Measurements from ENCODE around the gene SMC6.

The SMC6 gene

DNA sequence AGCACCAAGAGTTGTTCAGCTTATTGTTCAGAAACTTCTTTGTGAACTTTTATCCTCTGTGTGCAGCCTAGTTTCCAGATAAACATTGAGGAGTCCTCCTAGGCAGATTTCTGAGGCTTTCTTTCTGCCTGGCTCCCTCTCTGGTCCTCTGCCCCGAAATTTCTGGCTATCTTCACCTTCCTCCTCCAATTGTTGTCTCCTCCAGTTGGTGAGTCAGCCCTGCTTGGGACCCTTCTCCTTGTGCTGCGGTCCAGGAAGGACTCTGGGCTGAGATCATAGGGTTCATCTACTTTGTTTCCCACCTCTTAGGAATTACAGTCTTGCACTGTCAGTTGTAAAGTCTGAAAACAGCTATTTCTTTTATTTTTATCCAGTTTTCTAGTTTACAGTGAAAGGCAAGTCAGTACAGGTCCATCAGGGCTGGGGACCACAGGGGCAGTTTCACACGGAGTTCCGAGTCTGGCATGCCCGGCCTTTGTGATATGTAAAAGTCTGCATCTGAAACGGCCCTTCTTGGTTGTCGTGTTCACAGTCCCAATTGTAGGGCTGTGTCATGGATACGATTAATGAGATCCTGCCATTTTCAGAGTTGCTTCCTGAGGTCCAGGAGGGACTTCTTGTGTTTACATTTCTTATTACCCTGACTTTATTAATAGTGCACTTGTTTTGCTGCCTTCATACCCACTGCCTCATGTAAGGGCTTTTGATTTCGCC is 100.8 kb downstream of the SMC6 start:
- no peak for DNase-seq (ENCODE audit: low read depth in 2 of 3, low spot score in 1 of 3)

DNA sequence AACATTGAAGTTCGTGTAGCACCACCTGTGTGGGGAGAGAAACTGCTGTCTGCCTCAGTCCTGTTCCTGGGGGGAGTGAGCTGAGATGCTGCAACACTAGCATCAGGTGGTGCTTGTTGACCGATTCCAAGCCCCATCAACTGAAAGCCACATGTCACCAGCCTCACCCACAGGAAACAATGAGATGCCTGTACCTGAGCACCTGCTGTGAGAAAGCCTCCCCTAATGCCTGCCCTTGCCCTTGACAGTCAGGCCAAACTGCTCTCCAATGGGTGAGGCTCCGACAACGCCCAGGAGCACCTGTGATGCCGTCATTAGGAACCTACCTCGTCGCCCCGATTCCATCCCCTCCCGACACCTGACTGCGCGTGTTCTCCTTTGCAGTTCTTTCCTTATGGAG is 104.6 kb downstream of the SMC6 start:
- no peak for DNase-seq (ENCODE audit: low read depth in 2 of 3, low spot score in 1 of 3)

DNA sequence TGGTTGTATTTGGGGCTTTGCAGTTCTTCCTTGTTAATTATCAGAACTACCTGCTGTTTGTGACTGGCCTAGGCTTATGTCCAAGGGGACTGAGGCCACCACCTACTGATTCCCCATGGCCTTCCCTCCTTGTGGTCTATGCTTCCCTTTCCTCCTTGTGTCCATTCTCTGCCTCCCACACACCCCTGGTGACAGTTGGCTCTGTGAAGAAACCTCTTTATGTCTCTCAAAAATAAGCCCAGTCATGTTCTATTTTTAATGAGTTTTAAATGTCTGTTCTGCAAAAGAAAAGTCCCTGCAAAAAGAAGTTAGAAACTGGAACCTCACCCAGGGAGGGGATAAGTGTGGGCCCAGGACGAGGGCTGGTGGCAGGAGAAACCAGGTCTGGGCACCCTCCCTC is 105.0 kb downstream of the SMC6 start:
- no peak for DNase-seq (ENCODE audit: low read depth in 2 of 3, low spot score in 1 of 3)

DNA sequence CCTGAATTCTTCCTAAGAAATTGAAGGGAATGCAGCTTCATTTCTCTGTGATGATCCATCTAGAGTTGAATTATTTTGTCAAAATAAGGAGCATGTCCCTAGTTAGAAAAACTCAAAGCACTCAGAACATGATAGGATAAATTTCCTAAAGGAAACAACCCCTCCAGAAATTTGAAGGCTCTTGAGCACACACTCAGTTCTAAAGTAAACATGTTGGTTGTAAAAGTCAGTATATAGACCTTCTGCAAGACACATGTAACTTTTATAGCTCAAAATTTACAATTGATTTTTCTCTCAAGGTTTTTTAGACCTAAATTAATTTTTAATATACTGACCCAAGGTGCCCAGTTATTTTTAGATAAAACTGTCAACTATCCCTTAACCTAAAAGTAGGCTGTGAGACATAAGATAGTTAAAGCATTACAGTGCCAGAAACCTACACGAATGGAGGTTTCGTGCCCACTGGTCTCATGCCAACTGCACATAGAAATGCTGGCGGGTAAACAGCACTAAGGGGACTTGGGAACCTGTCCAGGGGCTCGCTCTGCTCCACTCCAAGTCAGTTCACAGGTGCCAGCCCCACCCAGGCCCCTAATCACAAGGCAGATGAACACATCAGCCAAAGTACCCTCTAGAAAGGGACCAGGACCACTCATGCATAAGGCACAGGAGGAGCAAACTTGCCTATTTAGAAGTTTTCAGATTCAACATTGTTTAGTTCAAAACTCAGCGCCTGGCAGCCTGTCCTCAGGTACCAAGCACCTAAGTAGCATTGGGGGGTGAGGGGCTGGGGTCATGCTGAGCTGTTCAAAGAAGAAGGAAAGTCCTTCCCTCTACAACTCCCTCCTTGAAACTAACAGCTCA is 106.5 kb downstream of the SMC6 start:
- DNase-seq (ENCODE audit: low read depth in 2 of 3, low spot score in 1 of 3) = no peak

DNA sequence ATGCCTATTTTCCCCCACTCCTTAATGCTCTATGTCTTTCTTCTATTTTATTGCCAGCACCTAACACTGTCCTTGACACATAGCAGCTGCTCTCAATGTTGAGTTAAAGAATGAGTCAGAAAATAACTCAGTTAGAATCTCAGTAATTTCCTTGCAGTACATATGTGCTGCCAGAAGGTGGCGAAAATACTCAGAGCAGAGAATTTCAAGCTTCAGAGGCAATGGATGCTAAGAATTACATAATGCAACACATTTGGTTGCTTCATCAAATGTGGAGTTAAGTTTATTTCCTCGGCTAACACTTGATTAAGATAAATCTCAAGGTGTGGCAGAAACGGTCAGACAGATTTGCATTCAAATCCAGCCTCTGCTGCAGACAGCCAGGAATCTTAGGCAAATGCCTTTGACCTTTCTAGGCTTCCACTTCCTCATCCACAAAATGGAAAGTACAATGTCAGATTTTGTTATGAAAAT is 107.5 kb downstream of the SMC6 start:
- DNase-seq (ENCODE audit: low read depth in 2 of 3, low spot score in 1 of 3) = peak in 2 of 3 donors; percentile 37 to 62

DNA sequence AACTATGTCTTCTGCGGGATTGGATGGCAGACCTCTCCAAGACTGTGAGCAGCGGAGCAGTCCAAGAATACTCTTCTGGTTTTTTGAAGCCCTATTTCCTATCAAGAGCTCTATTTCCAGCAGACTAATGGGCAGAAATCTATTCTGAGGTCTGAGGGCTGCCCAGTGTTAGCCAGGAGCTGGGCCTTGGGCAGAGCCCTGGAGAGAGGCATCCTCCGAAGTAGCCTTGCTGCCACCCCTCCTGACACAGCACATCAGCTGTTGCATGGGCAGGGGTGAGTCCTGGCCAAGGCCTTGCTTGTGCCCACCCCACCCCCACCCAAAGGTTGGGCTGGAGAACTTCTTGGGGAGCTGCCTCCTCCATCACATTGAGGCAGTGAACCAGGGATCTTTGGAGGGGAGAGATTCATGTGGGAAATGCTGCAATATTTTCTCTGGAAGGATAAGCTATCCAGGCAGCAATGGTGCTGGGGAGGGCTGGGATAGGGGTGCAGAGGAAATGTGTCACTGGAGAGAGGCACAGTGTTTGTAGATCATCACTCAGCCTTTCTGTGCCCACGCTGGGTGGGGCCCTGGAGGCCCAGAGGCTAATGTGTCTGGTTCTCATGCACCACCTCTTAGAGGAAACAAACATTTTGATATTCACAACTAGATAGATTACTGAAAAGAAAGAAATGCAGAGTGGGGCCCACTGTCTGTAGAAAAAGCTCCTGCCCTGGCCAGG is 108.5 kb downstream of the SMC6 start:
- no peak for DNase-seq (ENCODE audit: low read depth in 2 of 3, low spot score in 1 of 3)

DNA sequence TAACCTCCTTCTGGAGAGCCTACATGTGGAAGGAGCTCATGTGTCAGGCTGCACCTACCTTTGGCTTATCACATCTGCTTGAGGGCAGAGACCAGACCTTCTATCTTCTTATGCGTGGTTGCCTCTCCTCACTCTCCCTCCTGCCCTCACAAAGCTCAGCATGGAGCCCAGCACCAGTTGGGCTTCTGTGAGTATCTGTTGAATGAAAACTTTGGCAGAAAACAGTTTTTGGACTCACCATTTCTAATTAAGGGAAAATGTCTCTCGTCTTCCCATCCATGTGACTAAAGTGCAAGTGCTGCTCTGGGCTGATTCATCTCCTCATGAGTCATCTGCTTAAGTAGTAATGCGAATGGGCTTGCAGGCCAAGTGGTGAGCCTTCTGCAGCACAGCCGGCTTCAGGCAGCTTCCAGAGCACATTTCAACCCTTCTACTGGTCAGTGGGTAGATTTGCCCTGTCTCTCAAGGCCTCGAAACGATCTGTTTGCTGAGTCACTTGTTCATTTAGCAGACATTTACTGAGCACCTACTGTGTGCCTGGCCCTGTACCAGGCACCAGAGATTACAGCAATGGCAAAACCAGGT is 110.5 kb downstream of the SMC6 start:
- peak in 1 of 3 donors; percentile 7 for DNase-seq (ENCODE audit: low read depth in 2 of 3, low spot score in 1 of 3)

DNA sequence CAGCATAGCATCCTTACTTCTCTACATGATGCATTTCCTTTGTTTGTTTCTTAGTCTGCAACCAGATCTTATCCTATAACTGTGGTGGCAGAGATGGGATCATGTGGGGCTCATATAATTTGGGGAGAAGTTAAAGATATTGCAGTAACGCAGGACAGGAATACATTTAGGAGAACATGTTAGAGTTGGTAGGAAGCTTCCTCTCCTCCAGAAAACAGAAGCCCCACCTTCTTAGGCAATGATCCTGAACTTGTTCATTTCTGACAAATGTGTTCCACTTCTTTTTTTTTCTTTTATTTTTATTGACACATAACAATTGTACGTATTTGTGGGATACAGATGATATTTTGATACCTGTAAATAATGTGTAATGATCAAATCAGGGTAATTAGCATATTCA is 113.2 kb downstream of the SMC6 start:
- no peak for DNase-seq (ENCODE audit: low read depth in 2 of 3, low spot score in 1 of 3)

DNA sequence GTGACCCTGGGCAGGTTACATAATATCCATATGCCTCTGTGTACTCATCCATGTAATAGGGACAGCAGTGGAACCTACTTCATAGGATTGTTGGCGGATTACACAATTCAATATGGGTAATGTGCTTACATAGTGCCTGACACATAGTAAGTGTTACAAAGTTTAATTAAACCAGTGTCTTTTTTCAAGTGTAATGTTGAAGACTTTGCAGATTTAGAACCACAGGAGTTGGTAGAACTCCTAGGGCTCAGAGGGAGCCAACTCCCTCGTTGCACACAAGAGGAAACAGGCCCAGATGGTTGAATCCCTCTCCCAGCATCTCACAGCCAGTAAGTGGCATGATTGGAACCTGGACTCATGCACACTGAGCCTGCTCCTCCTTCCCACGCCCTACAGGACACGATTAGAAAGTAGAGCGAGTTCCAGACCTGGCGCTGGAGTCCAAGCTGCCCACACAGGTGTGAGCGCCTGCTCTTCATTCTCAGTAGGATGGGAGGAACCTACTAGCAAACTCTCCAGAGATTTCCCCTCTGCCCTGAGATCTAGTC is 115.3 kb downstream of the SMC6 start:
- DNase-seq (ENCODE audit: low read depth in 2 of 3, low spot score in 1 of 3) = no peak

DNA sequence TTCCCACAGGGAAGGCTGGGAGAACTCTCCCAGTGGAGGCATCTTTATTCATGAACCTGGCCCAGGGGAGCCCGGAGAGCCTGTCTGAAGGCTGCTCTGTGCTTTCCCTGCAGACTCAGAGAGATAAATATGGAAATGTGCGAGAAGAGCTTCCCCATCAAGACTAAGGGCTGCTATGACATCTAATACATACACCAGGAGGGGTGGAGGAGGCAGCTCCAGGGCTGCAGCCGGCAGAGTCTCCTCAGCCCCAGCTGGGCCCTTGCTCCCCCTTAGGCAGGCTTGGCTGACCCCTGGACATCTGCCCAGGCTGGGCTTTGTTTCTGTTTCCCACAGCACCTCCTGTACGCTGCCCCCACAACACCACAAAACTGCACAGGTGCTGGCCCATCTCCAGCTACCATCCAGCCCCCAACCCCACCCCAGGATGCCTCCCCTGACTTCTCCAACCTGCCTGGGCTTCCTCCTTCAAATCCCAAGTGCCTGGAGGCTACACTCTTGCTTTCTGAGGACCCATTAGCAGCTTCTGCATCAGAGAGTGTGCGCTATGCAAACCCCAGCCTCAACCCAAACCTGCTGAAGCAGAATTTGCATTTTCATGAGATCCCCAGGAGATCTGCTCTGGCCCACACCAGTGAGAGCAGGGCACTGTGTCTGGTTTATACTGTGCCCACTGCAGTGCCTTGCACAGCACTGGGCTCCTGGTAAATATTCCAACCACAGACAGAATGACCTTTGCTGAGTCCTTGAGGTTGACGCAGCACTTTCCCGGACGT is 116.3 kb downstream of the SMC6 start:
- no peak for DNase-seq (ENCODE audit: low read depth in 2 of 3, low spot score in 1 of 3)

DNA sequence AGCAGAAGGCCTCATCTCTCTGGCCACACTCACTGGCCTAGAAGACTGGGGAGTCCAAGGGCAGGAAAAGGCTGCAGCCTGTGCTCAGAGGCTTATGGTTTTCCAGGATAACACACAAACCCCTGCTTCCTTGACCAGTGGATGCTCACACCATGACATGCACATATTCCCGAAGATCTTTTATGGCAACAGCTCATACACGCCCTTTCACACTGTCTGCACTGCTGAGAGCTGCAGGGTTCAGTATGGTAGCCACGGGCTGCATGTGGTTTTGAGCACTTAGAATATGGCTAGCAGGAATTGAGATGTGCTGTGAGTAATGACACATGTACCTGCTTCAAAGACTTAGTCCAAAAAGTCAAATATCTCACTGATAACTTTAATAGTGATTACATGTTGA is 117.4 kb downstream of the SMC6 start:
- DNase-seq (ENCODE audit: low read depth in 2 of 3, low spot score in 1 of 3) = no peak

DNA sequence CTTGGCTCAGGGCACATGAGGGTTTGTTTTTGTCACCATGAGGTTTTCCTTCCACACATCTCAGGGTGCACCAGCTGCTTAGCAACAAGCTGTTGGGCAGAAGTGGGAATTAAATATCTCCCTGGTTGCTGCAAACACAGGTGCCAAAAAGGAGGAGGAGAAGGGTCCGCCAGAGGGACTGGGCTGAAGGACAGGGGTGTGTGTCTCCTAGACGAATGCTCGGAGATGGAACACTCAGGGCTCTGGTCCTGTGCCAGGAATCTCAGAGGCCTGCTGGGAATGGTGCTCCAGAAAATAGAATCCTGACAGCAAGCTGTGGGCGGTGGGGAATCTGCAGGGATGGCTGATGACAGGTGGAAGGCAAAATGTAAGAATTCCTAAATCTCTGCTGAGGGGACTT is 118.6 kb downstream of the SMC6 start:
- no peak for DNase-seq (ENCODE audit: low read depth in 2 of 3, low spot score in 1 of 3)

DNA sequence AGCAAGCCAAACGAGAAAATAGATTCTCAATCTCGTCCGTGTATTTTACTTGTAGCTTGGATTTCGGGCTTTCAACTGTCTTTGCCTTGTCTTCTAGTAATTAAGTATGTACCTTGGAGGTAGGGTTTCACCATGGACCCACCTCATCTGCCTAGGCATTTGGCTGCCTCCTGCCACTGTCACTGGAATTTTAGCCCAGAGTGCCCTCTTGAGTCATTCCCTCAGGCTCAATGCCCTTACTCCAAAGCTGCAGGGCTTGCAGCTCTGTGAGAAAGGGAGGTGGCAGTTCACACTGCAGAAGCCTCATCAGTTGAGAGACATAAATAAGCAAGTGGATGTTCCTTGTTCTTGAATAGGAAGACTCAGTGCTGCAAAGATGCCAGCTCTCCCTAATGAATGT is 123.5 kb downstream of the SMC6 start:
- DNase-seq (ENCODE audit: low read depth in 2 of 3, low spot score in 1 of 3) = no peak

DNA sequence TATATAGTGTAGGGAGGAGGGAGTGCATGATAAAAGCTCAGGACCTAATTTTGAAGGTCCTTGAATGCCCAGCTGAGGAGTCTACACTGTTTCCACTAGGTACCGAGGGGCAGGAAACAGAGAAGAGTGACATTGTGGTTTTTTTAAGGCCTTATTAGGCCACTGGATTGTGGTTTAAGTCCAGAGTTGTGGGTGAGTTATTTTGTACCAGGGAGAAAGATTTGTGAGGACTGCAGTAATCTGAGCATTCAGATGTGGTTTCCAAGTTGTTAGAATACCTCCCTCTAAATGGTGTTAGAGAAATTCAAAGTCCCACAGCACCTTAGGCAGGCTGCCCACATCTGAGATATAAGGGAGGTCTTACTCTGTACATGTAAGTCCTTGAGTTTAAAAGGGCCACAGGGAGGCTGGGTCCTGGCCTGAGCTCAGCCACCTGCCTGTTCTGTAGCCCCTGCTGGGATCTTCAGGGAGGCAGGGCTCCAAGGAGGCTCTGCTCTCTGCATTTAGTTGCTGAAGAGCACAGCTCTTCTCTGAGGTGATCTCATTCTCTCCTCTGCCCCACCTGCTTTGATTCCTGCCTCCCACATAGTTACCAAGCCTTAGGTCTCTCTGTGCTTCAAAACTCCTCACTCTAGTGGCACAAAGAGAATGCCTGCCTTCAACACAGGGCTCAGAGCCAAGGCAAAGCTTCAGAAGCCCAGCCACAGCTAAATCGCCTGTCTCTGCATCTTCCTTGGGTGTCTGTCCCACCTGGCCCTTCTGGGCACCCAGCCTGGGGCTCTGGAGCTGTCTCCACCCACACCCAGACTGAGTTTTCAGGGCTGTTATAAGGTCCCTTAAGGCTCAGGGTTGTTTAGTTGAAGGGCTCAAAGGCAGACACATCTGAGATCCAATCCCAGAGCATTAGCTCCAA is 125.0 kb downstream of the SMC6 start:
- DNase-seq (ENCODE audit: low read depth in 2 of 3, low spot score in 1 of 3) = no peak

DNA sequence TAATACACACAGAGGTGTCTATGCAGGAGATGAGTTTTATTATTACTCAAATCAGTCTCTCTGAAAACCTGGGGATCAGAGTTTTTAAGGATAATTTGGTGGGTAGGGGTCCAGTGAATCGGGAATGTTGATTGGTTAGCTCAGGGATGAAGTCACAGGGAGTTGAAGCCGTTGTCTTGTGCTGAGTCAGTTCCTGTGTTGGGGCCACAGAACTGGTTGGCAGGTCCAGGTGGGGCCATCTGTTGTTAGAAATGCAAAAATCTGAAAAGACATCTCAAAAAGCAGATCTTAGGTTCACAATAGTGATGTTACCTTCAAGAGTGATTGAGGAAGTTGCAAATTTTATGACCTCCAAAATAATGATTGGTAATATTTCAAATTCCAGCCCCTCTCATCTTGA is 126.2 kb downstream of the SMC6 start:
- no peak for DNase-seq (ENCODE audit: low read depth in 2 of 3, low spot score in 1 of 3)

DNA sequence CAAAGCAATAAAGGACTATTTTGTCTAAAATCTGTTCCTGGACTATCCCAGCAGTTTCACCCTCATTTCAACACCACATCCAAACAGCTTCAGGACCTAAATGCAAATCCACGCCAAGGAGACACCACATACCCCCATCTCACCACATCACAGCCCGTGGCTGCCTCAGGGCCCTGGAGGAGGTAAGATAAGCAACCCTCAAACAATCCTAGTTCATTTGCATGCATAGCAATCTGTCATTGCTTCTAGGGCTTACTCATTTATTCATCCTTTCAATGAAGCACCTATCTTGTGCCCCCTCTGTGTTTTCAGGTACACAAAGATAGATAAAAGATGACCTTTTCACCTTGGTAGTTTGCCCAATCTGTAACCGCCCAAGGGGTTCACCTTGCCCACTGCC is 126.6 kb downstream of the SMC6 start:
- no peak for DNase-seq (ENCODE audit: low read depth in 2 of 3, low spot score in 1 of 3)

DNA sequence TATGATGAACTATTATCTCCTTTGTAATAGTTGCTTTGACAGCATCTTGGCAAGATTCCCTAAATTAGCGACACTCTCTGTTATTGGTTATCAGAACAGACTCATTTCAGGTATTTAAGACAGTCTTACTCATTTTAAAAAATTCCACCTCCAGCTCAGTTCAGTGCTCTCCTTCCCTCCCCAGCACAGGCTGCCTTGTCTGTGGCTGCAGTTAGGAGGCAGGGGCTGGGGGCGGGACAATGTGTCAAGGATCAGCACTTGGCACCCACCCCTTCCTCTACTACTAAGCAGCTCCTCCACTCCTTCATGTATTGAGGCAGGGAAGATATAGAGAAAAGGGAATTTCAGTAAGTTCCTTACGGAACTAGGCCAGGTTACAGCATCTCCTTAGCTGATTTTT is 128.2 kb downstream of the SMC6 start:
- no peak for DNase-seq (ENCODE audit: low read depth in 2 of 3, low spot score in 1 of 3)

DNA sequence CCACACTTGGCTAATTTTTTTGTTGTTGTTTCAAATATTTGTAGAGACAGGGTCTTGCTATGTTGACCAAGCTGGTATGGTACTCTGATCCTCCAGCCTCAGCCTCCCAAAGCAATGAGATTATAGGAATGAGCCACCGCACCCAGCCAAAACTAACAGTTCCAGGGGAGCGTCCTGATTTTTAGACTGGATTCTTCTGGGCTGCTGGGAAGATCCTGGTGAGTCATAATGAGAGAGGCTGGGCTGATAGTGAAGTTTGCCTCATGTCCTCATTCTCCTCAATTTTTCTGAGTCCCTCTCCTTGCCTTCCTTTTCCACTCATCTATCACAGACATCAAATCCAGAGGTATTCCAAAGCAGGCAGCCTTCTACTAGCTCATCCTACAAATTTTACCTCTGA is 131.8 kb downstream of the SMC6 start:
- no peak for DNase-seq (ENCODE audit: low read depth in 2 of 3, low spot score in 1 of 3)

DNA sequence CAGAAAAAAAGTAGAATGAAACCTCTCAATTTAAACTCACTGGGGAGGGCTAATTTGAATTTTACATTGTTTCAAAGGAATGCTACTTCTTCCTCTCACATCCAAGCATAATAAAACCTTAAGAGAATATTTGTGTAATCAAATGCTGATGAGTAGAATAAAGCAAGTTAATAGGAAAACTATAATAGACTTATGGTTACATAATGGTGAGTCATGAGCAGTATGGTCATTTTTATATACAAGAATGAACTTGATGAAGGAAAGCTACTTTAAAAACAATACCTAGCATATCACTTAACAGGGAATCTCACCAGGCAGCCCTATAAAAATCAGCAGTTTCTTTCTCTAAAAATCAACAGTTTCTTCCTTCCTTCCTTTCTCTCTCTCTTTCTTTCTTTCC is 132.8 kb downstream of the SMC6 start:
- DNase-seq (ENCODE audit: low read depth in 2 of 3, low spot score in 1 of 3) = no peak

All from stimulated activated CD4-positive, alpha-beta T cell treated with anti-CD3 and anti-CD28 coated beads, Interleukin-12 subunit alpha, Interleukin-12 subunit beta, amount 100 ng/mL, for 48 hours (primary cell).